ENCODE measurements around the gene NOP9. TPM values are rescaled to one million over a fixed set of nuclear protein-coding genes. Genes with fewer than 3 reads are reported as not detected.

The NOP9 gene
- total RNA-seq, 1 experiment from 2014 or later: 10.7 TPM

GRCh38 chr14:24308342-24309124 is 8.9 kb downstream of the NOP9 start:
- no peak for DNase-seq (ENCODE audit: low read depth)

GRCh38 chr14:24309538-24310264 is 10.1 kb downstream of the NOP9 start, which contains the start of gene LTB4R2:
Gene LTB4R2 (plus strand): TSS chr14:24310140. CDS start chr14:24310665, 525 bp downstream.
- no peak for DNase-seq (ENCODE audit: low read depth)

- DNase-seq (ENCODE audit: low read depth): no peak
Measured at GRCh38 chr14:24310265-24310645, 10.6 kb downstream of the NOP9 start.

GRCh38 chr14:24310646-24311604 is 11.3 kb downstream of the NOP9 start, which contains the start of gene LTB4R:
Gene LTB4R (plus strand): TSS chr14:24311502. CDS start chr14:24315652, 4,150 bp downstream.
- DNase-seq (ENCODE audit: low read depth): no peak

DNA sequence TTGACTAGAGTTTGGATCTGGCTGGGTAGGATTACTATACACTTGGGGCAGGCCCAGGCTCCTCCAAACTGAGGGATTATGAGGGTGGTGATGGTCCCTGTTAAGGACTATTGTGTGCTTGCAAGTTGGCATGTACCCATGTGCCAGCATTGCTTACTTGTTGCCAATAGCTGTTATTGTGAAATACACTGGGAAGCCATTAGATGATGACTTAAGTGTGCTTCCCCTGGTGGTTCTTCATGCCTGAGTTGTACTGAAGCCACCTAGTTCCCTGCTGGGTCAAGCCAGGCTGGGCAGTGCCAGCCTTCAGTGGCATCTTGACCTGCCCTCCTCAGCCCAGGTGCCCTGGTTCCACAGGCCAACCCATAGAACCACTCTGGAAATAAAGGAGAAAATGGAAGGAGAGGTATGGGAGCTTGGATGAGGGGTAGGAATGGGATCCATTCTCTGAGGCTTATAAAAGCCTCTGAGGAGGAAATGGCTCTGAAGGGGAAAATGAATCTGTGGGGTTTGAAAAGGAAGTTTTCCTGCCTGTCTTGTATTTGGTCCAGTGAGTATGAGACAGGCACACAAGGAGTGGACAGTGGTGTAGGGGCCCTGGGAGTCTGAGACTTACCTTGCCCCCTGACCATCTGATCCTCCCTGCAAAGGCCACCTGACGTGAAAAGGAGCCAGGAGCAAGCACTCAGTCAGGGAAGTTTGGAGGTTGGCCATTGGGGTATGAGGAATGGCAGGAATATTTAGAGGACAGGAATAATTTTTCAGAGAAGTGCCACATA is 12.4 kb downstream of the NOP9 start:
- no peak for DNase-seq (ENCODE audit: low read depth)

GRCh38 chr14:24312736-24313507 is 13.3 kb downstream of the NOP9 start:
- peak; percentile 40 for DNase-seq (ENCODE audit: low read depth)

DNA sequence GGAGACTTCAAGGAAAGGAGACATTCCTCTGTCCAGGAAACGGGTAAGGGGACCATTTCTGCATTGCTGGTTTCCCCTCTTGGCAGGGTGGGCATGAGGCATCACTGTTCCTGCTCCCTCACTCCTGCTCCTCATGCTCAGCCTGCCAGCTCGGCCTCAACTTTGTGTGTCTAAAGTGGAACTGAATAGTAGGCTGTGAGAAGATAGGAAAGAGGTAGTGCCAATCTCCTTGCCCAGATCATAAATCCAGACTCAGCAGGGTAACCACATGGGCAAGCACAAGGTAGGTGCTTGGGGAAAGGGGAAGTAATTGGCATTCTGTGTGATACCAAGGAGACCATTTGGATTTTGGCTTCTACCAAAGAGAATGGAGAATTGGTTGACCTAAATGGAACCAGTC is 14.3 kb downstream of the NOP9 start:
- no peak for DNase-seq (ENCODE audit: low read depth)

DNA sequence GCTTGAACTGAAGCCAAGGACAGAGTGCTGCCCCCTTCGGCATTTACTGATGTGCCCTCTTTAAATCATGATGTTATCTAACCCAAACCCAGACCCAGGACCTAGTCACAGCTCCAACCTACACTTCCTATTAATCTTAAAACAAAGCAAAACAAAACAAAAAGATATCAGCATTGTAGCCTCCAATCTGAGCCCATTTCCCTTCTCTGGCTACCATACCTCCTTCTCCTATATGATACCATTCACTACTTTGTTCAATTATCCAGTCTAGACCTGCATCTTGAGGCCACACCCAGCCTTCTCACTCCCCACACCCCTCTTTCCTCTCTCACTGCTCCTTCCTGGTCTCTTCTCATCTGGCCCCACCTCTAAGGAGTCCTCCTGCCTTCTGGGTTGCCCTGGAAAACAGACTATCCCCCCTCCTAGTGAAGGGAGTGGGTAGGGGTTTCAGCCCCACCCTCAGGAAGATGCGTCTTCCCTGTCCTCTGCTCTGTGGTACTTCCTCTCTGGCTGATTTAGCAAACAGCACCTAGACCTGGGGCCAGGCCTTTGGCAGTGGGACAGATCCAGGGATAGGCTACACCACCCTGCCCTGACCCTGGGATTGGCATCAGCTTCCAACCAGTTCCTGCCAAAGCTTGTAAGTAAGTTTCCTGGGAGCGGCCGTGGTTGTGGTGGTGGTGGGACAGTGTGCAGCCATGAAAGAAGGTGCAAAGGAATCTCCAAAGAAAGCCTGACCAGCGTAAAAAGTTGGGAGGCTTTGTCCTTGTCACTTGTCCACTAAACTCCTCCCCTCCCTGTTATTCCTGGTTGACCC is 14.9 kb downstream of the NOP9 start:
- DNase-seq (ENCODE audit: low read depth): no peak

DNA sequence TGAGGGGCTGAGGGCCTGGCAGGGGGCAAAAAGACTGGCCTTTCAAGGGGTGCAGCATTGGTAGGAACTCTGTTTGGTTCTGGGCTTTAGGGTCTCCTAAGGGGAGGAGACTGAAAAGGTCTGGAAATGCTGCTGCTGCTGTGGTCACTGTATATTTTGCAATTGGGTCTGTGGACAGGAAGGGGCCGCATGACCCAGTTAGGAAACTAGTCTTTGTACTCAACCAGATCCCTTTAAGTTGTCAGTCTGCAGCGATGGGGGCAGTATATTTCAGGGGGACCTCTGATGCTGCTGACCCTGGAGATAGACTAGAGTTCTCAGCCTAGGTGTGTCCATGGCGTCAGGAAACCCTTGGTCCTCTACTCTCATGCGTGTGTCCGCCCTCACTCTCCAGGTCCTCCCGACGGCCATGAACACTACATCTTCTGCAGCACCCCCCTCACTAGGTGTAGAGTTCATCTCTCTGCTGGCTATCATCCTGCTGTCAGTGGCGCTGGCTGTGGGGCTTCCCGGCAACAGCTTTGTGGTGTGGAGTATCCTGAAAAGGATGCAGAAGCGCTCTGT is 15.7 kb downstream of the NOP9 start:
- no peak for DNase-seq (ENCODE audit: low read depth)

DNA sequence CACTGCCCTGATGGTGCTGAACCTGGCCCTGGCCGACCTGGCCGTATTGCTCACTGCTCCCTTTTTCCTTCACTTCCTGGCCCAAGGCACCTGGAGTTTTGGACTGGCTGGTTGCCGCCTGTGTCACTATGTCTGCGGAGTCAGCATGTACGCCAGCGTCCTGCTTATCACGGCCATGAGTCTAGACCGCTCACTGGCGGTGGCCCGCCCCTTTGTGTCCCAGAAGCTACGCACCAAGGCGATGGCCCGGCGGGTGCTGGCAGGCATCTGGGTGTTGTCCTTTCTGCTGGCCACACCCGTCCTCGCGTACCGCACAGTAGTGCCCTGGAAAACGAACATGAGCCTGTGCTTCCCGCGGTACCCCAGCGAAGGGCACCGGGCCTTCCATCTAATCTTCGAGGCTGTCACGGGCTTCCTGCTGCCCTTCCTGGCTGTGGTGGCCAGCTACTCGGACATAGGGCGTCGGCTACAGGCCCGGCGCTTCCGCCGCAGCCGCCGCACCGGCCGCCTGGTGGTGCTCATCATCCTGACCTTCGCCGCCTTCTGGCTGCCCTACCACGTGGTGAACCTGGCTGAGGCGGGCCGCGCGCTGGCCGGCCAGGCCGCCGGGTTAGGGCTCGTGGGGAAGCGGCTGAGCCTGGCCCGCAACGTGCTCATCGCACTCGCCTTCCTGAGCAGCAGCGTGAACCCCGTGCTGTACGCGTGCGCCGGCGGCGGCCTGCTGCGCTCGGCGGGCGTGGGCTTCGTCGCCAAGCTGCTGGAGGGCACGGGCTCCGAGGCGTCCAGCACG is 16.4 kb downstream of the NOP9 start:
- DNase-seq (ENCODE audit: low read depth): no peak

DNA sequence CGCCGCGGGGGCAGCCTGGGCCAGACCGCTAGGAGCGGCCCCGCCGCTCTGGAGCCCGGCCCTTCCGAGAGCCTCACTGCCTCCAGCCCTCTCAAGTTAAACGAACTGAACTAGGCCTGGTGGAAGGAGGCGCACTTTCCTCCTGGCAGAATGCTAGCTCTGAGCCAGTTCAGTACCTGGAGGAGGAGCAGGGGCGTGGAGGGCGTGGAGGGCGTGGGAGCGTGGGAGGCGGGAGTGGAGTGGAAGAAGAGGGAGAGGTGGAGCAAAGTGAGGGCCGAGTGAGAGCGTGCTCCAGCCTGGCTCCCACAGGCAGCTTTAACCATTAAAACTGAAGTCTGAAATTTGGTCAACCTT is 16.9 kb downstream of the NOP9 start:
- DNase-seq (ENCODE audit: low read depth): no peak

DNA sequence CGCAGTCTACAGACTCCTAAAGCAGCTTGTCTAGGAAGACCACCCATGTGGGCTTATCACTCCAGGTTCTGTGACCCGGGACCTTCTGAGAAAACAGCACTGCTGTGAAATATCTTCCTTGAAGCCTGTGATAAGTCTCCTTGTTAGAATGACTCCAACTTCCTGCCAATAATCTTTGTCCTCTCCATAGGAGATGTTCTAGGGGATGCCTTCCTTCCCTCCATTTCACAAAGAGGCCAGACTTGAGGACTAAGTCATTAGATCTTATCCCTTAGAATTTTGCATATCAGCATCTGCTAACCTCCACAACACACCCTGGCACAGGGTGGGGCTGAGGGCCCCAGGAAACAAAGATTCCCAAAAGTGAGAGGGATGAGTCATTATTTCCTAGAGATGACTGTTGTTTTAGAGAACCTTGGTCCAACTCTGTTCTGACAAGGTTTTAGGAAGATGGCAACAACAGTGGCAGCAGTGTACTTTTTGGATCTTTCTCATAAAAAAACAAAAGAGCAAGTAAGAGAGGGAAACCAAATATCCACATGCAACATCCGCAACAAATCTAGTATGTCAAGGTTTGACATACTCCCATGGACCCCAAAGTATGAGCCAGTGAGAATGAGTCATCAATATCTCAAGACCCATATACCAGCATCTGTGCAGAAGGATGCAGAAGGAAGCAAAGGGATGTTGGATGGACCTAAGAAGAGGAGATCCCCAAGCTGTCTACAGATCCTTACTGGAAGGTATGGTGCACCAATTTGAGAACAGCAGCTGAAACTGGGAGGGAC is 17.7 kb downstream of the NOP9 start:
- DNase-seq (ENCODE audit: low read depth): peak; percentile 66

- no peak for DNase-seq (ENCODE audit: low read depth)
Measured at GRCh38 chr14:24321212-24321975, 21.7 kb downstream of the NOP9 start.

GRCh38 chr14:24322672-24323071 is 23.0 kb downstream of the NOP9 start:
- DNase-seq (ENCODE audit: low read depth): no peak

DNA sequence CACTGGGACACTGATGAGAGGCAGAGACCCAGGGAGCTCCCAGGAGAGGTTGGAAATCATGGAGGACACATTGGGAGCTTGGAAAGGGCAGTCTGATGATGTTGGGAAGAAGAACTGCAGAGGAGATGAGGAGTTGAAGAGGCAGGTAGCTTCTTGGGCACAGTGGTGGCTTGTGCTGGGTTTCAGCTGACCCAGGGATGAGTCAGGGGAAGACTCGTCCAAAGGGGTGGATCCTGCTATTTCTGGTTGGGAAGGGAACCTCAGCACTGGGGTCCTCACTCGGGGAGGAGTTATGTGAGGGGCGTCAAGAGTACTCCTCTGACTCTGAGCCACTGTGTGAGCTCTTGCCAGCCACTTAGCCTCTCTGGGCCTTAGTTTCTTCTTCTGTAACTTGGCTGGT is 23.7 kb downstream of the NOP9 start:
- no peak for DNase-seq (ENCODE audit: low read depth)

- DNase-seq (ENCODE audit: low read depth): no peak
Measured at GRCh38 chr14:24324024-24324423, 24.4 kb downstream of the NOP9 start.

- DNase-seq (ENCODE audit: low read depth): no peak
Measured at GRCh38 chr14:24325041-24325530, 25.4 kb downstream of the NOP9 start.
